Measurements from ENCODE around the gene ZBTB1.

ZBTB1 gene

GRCh38 chr14:64504310-64504896 is at the start of gene ZBTB1:
TSS of gene ZBTB1 (plus strand) at chr14:64504770. CDS start at chr14:64521505, 16,735 bp downstream.
- peak; percentile 75 to 79 for DNase-seq (ENCODE audit: low read depth in 2 of 2)

GRCh38 chr14:64459405-64460136 is 45.0 kb upstream of the ZBTB1 start:
- no peak for DNase-seq (ENCODE audit: low read depth in 2 of 2)

GRCh38 chr14:64461221-64461620 is 43.3 kb upstream of the ZBTB1 start:
- DNase-seq (ENCODE audit: low read depth in 2 of 2), result no peak

- no peak for DNase-seq (ENCODE audit: low read depth in 2 of 2)
Measured at GRCh38 chr14:64463195-64463594, 41.4 kb upstream of the ZBTB1 start.

- no peak for DNase-seq (ENCODE audit: low read depth in 2 of 2)
Measured at GRCh38 chr14:64463873-64464272, 40.7 kb upstream of the ZBTB1 start.

GRCh38 chr14:64464651-64465050 is 39.9 kb upstream of the ZBTB1 start:
- no peak for DNase-seq (ENCODE audit: low read depth in 2 of 2)

GRCh38 chr14:64465191-64465822 is 39.3 kb upstream of the ZBTB1 start, which contains the start of gene AKAP5:
TSS of gene AKAP5 (plus strand) at chr14:64465499. CDS start at chr14:64468395, 2,896 bp downstream.
- peak; percentile 41 to 59 for DNase-seq (ENCODE audit: low read depth in 2 of 2)

- no peak for DNase-seq (ENCODE audit: low read depth in 2 of 2)
Measured at GRCh38 chr14:64465831-64466554, 38.6 kb upstream of the ZBTB1 start.

- no peak for DNase-seq (ENCODE audit: low read depth in 2 of 2)
Measured at GRCh38 chr14:64467101-64467500, 37.5 kb upstream of the ZBTB1 start.

GRCh38 chr14:64467566-64467965 is 37.0 kb upstream of the ZBTB1 start:
- DNase-seq (ENCODE audit: low read depth in 2 of 2), result no peak

- no peak for DNase-seq (ENCODE audit: low read depth in 2 of 2)
Measured at GRCh38 chr14:64468451-64468850, 36.1 kb upstream of the ZBTB1 start.

- DNase-seq (ENCODE audit: low read depth in 2 of 2), result no peak
Measured at GRCh38 chr14:64474041-64474440, 30.5 kb upstream of the ZBTB1 start.

- DNase-seq (ENCODE audit: low read depth in 2 of 2), result no peak
Measured at GRCh38 chr14:64474698-64475097, 29.9 kb upstream of the ZBTB1 start.

- no peak for DNase-seq (ENCODE audit: low read depth in 2 of 2)
Measured at GRCh38 chr14:64475585-64476273, 28.8 kb upstream of the ZBTB1 start.

GRCh38 chr14:64476438-64476837 is 28.1 kb upstream of the ZBTB1 start:
- DNase-seq (ENCODE audit: low read depth in 2 of 2), result no peak

GRCh38 chr14:64478634-64479250 is 25.8 kb upstream of the ZBTB1 start:
- DNase-seq (ENCODE audit: low read depth in 2 of 2), result no peak

GRCh38 chr14:64488590-64489099 is 15.9 kb upstream of the ZBTB1 start:
- no peak for DNase-seq (ENCODE audit: low read depth in 2 of 2)

- no peak for DNase-seq (ENCODE audit: low read depth in 2 of 2)
Measured at GRCh38 chr14:64491637-64492036, 12.9 kb upstream of the ZBTB1 start.

- no peak for DNase-seq (ENCODE audit: low read depth in 2 of 2)
Measured at GRCh38 chr14:64493455-64493854, 11.1 kb upstream of the ZBTB1 start.

GRCh38 chr14:64495252-64495651 is 9.3 kb upstream of the ZBTB1 start:
- no peak for DNase-seq (ENCODE audit: low read depth in 2 of 2)

- DNase-seq (ENCODE audit: low read depth in 2 of 2), result no peak
Measured at GRCh38 chr14:64496764-64497163, 7.8 kb upstream of the ZBTB1 start.

Data from stimulated activated CD4-positive, alpha-beta T cell treated with anti-CD3 and anti-CD28 coated beads, Interleukin-1b, Interleukin-23, amount 100 ng/mL, for 4 hours (primary cell).